Mesenchymal stem cell (in vitro differentiated cells and primary cell): ENCODE measurements around the gene TSHZ1.

Experiments
- DNase-seq: peaks from one replicate; pipeline ENCODE4 v3.0.0-alpha.2; 2013
- H2AFZ ChIP-seq: one replicate; pipeline ENCODE4 v1.6.1; 2013; ENCODE audit warnings: low read depth, mild to moderate bottlenecking, control low read depth, inconsistent platforms, low read length, moderate library complexity
- H2AK5ac ChIP-seq: 2 replicates; pipeline ENCODE4 v1.6.1; 2013; ENCODE audit warnings: low read length, moderate library complexity, mild to moderate bottlenecking, inconsistent platforms; ENCODE audit not compliant: severe bottlenecking
- H2BK120ac ChIP-seq: one replicate; pipeline ENCODE4 v1.6.1; 2013; ENCODE audit warnings: low read depth, mild to moderate bottlenecking, inconsistent platforms, low read length, moderate library complexity
- H2BK12ac ChIP-seq, 2 experiments: one replicate each; pipeline ENCODE4 v1.6.1; 2013; ENCODE audit warnings: inconsistent platforms in 2 of 2, low read length in 2 of 2, mild to moderate bottlenecking in 2 of 2, moderate library complexity in 2 of 2, control low read depth in 1 of 2
- H2BK15ac ChIP-seq: one replicate; pipeline ENCODE4 v1.6.1; 2013; ENCODE audit warnings: mild to moderate bottlenecking, low read depth, inconsistent platforms; ENCODE audit not compliant: poor library complexity, severe bottlenecking
- H2BK5ac ChIP-seq: 2 replicates; pipeline ENCODE4 v1.6.1; 2013; ENCODE audit warnings: low read depth, mild to moderate bottlenecking, low read length, control low read depth, inconsistent platforms; ENCODE audit not compliant: poor library complexity, severe bottlenecking
- H3K14ac ChIP-seq, 2 experiments: one replicate each; pipeline ENCODE4 v1.6.1; 2013; ENCODE audit warnings: inconsistent platforms in 2 of 2, low read length in 2 of 2, control low read depth in 1 of 2, mild to moderate bottlenecking in 1 of 2, moderate library complexity in 1 of 2
- H3K18ac ChIP-seq, 2 experiments: one replicate each; pipeline ENCODE4 v1.6.1; 2013; ENCODE audit warnings: inconsistent platforms in 2 of 2, low read length in 2 of 2, control low read depth in 1 of 2, low read depth in 1 of 2, mild to moderate bottlenecking in 1 of 2
- H3K23ac ChIP-seq, 2 experiments: one replicate each; pipeline ENCODE4 v1.6.1; 2013; ENCODE audit warnings: inconsistent platforms in 2 of 2, low read length in 2 of 2, mild to moderate bottlenecking in 2 of 2, moderate library complexity in 2 of 2, control low read depth in 1 of 2
- H3K27ac ChIP-seq: 2 replicates; pipeline ENCODE4 v1.5.1; 2013; ENCODE audit warnings: mild to moderate bottlenecking, moderate library complexity, low read length, control low read depth, inconsistent platforms; ENCODE audit not compliant: poor library complexity, severe bottlenecking
- H3K27me3 ChIP-seq, 2 experiments: 2 replicates each; pipeline versions ENCODE4 v1.6.1 to v1.7.0; 2013; ENCODE audit warnings: low read length in 2 of 2, mild to moderate bottlenecking in 2 of 2, moderate library complexity in 2 of 2, control low read depth in 1 of 2, inconsistent platforms in 1 of 2; ENCODE audit not compliant: control insufficient read depth in 1 of 2, insufficient read depth in 1 of 2
- H3K36me3 ChIP-seq, 2 experiments: 2 replicates each; pipeline versions ENCODE4 v1.6.1 to v1.7.0; 2013; ENCODE audit warnings: low read length in 2 of 2, control low read depth in 1 of 2, inconsistent platforms in 1 of 2, low read depth in 1 of 2, mild to moderate bottlenecking in 1 of 2; ENCODE audit not compliant: insufficient read depth in 2 of 2, control insufficient read depth in 1 of 2
- H3K4ac ChIP-seq, 2 experiments: one replicate each; pipeline ENCODE4 v1.6.1; 2013; ENCODE audit warnings: inconsistent platforms in 2 of 2, low read length in 2 of 2, mild to moderate bottlenecking in 2 of 2, moderate library complexity in 2 of 2, control low read depth in 1 of 2, low read depth in 1 of 2
- H3K4me1 ChIP-seq: 2 replicates; pipeline ENCODE4 v1.6.1; 2013; ENCODE audit warnings: low read depth, low read length, control low read depth; ENCODE audit not compliant: control insufficient read depth, insufficient read depth
- H3K4me2 ChIP-seq: 2 replicates; pipeline ENCODE4 v1.6.1; 2013; ENCODE audit warnings: low read length, mild to moderate bottlenecking, inconsistent platforms; ENCODE audit not compliant: poor library complexity, severe bottlenecking
- H3K4me3 ChIP-seq, 2 experiments: 2 replicates each; pipeline versions ENCODE4 v1.5.1 to v1.7.0; 2013; ENCODE audit warnings: low read length in 2 of 2, mild to moderate bottlenecking in 2 of 2, control low read depth in 1 of 2, low read depth in 1 of 2; ENCODE audit not compliant: insufficient read depth in 1 of 2
- H3K79me1 ChIP-seq: replicated peaks from 2 replicates; pipeline ENCODE4 v1.6.1; 2013; ENCODE audit warnings: mild to moderate bottlenecking, control low read depth, low read length, inconsistent platforms; ENCODE audit not compliant: poor library complexity, severe bottlenecking
- H3K9ac ChIP-seq: 2 replicates; pipeline ENCODE4 v1.7.0; 2013; ENCODE audit warnings: mild to moderate bottlenecking, low read length, moderate library complexity
- H3K9me3 ChIP-seq: 2 replicates; pipeline ENCODE4 v1.7.0; 2013; ENCODE audit warnings: mild to moderate bottlenecking, low read length; ENCODE audit not compliant: control insufficient read depth
- H4K8ac ChIP-seq: one replicate; pipeline ENCODE4 v1.6.1; 2013; ENCODE audit warnings: inconsistent platforms, mild to moderate bottlenecking, low read length, moderate library complexity
- H4K91ac ChIP-seq: one replicate; pipeline ENCODE4 v1.6.1; 2013; ENCODE audit warnings: mild to moderate bottlenecking, low read length, inconsistent platforms
- WGBS: methylation state at CpG from one replicate; pipeline ENCODE4 v1.1.7; 2013; ENCODE audit warnings: mixed read lengths; 5-methylcytosine and 5-hydroxymethylcytosine counted together

Gene TSHZ1

GRCh38 chr18:75287700-75288099 is 77.1 kb downstream of the TSHZ1 start:
- H3K23ac ChIP-seq = no peak overlapping the region
- no peak overlapping the region for H3K18ac ChIP-seq
- H4K91ac ChIP-seq = no peak overlapping the region
- no peak overlapping the region for H3K27ac ChIP-seq
- no peak overlapping the region for H2BK120ac ChIP-seq
- no peak overlapping the region for H2BK12ac ChIP-seq
- H2BK5ac ChIP-seq = no peak overlapping the region
- no peak for DNase-seq
- no peak overlapping the region for H4K8ac ChIP-seq
- no peak overlapping the region for H3K4me3 ChIP-seq
- no peaks in the 10 kb centered on the region for H3K27me3 ChIP-seq
- no peaks in the 10 kb centered on the region for H3K4me1 ChIP-seq
- no peak overlapping the region for H3K14ac ChIP-seq
- H3K4ac ChIP-seq = no peak overlapping the region
- H3K36me3 ChIP-seq = peaks cover 27 to 34% of the 10 kb centered on the region in 2 experiments
- peaks cover 3% of the 10 kb centered on the region for H3K79me1 ChIP-seq
- WGBS = 96% methylated on average over 24 of the region's 24 CpGs
- no peak overlapping the region for H2AK5ac ChIP-seq
- H2AFZ ChIP-seq = no peak overlapping the region
- no peak overlapping the region for H3K9ac ChIP-seq
- H3K9me3 ChIP-seq = no peaks in the 10 kb centered on the region
- H3K4me2 ChIP-seq = no peak overlapping the region
- no peak overlapping the region for H2BK15ac ChIP-seq

- Histone ChIP-seq H3K79me1 (no peaks in the 10 kb centered on the region), H3K4me2 (no peak overlapping the region), H2BK15ac (no peak overlapping the region), H2BK120ac (no peak overlapping the region), H3K18ac (no peak overlapping the region), H3K36me3 (peaks cover 27 to 34% of the 10 kb centered on the region in 2 experiments), H2AK5ac (no peak overlapping the region), H3K14ac (no peak overlapping the region), H3K4ac (no peak overlapping the region), H2AFZ (no peak overlapping the region), H3K23ac (no peak overlapping the region), H4K8ac (no peak overlapping the region), H2BK5ac (no peak overlapping the region), H3K4me1 (no peaks in the 10 kb centered on the region), H3K9ac (no peak overlapping the region), H3K27me3 (no peaks in the 10 kb centered on the region), H3K9me3 (no peaks in the 10 kb centered on the region), H4K91ac (no peak overlapping the region), H2BK12ac (no peak overlapping the region), H3K4me3 (no peak overlapping the region), H3K27ac (no peak overlapping the region)
- 92% methylated on average over 4 of the region's 4 CpGs for WGBS
- DNase-seq = no peak
These were observed 79.2 kb downstream of the TSHZ1 start for GRCh38 chr18:75289761-75290160.

GRCh38 chr18:75290737-75291358 is 80.3 kb downstream of the TSHZ1 start:
- Histone ChIP-seq H3K4ac (no peak overlapping the region), H3K4me3 (no peak overlapping the region), H2BK120ac (no peak overlapping the region), H3K14ac (no peak overlapping the region), H4K8ac (no peak overlapping the region), H2AFZ (no peak overlapping the region), H2AK5ac (no peak overlapping the region), H2BK15ac (no peak overlapping the region), H3K9ac (no peak overlapping the region), H3K18ac (no peak overlapping the region), H3K36me3 (peaks cover 22 to 29% of the 10 kb centered on the region in 2 experiments), H2BK5ac (no peak overlapping the region), H4K91ac (no peak overlapping the region), H2BK12ac (no peak overlapping the region), H3K27ac (no peak overlapping the region), H3K4me1 (no peaks in the 10 kb centered on the region), H3K27me3 (no peaks in the 10 kb centered on the region), H3K4me2 (no peak overlapping the region), H3K79me1 (no peaks in the 10 kb centered on the region), H3K23ac (no peak overlapping the region), H3K9me3 (no peaks in the 10 kb centered on the region)
- WGBS = 96% methylated on average over 9 of the region's 9 CpGs
- no peak for DNase-seq

GRCh38 chr18:75291460-75291859 is 80.9 kb downstream of the TSHZ1 start:
- Histone ChIP-seq H3K9me3 (no peaks in the 10 kb centered on the region), H3K4me3 (no peak overlapping the region), H2BK15ac (no peak overlapping the region), H3K14ac (no peak overlapping the region), H3K27ac (no peak overlapping the region), H3K4me2 (no peak overlapping the region), H3K9ac (no peak overlapping the region), H3K27me3 (no peaks in the 10 kb centered on the region), H2BK120ac (no peak overlapping the region), H2AFZ (no peak overlapping the region), H2BK5ac (no peak overlapping the region), H3K79me1 (no peaks in the 10 kb centered on the region), H4K91ac (no peak overlapping the region), H3K4ac (no peak overlapping the region), H4K8ac (no peak overlapping the region), H3K4me1 (no peaks in the 10 kb centered on the region), H2BK12ac (no peak overlapping the region), H3K18ac (no peak overlapping the region), H3K36me3 (peaks cover 16 to 23% of the 10 kb centered on the region in 2 experiments), H3K23ac (no peak overlapping the region), H2AK5ac (no peak overlapping the region)
- DNase-seq = no peak
- 88% methylated on average over 9 of the region's 9 CpGs for WGBS
